ENCODE results near the gene TIMP2.

Gene TIMP2

DNA sequence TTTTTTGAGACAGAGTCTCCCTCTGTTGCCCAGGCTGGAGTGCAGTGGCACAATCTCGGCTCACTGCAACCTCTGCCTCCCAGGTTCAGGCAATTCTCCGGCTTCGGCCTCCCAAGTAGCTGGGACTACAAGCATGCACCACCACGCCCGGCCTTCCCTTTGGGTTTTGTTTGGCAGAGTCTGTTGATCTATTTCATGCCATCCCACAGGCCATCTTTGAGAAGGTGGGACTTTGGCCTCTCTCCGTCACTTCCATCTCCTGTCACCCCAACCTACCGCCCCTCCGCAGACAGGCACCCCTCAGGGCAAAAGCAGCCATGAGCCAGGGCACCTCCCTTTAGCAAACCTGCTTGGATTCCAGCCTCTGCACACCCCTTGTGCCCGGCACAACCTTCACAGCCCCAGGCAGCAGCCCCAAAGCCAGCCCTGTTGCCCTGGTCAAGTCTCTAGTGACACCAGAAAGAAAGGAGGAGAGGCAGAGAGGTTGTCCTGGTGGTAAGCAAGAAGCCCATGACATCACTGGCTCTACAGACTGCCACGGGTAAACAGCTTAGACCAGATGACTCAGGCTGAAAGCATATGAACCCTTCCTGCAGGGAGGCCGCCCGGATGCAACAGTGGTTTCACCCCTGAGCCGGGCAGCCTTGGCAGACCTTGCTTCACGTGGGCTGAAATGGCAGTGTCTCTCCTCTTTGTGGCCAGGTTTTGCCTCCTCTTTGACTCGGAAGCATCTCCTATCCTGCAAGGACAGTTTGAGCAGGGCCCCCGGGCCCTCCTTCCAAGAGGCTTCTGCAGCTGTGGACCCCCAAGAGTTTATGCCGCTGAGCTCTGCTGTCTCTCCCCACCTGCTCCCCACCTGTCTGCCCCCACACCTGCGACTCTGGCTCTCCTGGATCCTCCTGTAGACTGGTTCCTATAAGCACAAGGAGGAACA, 8.1 kb upstream of the TIMP2 start:
- peak overlapping the region; percentile 67 for H2AFZ ChIP-seq (ENCODE audit: low read depth)
- no peaks in the 10 kb centered on the region for H3K79me2 ChIP-seq (ENCODE audit: insufficient read depth, low read depth)
- H3K36me3 ChIP-seq (ENCODE audit: insufficient read depth): no peaks in the 10 kb centered on the region
- no peaks in the 10 kb centered on the region for H3K27me3 ChIP-seq (ENCODE audit: insufficient read depth, low read depth)
- H4K20me1 ChIP-seq (ENCODE audit: insufficient read depth): no peaks in the 10 kb centered on the region
- peak overlapping the region; percentile 11; the same call in 1 of the 2 replicates for H3K9ac ChIP-seq
- H3K4me1 ChIP-seq (ENCODE audit: low read depth, poor library complexity, severe bottlenecking): peaks cover 18% of the 10 kb centered on the region
- H3K4me3 ChIP-seq (IDR thresholded peaks at IDR 0.05; ENCODE audit: insufficient read depth, low read depth, low read length): no peak overlapping the region
- H3K4me2 ChIP-seq: peak overlapping the region; percentile 29; the same call in 1 of the 2 replicates
- H3K27ac ChIP-seq: peak overlapping the region; percentile 40; the same call in 1 of the 2 replicates
- TF ChIP-seq, protein P1, sequence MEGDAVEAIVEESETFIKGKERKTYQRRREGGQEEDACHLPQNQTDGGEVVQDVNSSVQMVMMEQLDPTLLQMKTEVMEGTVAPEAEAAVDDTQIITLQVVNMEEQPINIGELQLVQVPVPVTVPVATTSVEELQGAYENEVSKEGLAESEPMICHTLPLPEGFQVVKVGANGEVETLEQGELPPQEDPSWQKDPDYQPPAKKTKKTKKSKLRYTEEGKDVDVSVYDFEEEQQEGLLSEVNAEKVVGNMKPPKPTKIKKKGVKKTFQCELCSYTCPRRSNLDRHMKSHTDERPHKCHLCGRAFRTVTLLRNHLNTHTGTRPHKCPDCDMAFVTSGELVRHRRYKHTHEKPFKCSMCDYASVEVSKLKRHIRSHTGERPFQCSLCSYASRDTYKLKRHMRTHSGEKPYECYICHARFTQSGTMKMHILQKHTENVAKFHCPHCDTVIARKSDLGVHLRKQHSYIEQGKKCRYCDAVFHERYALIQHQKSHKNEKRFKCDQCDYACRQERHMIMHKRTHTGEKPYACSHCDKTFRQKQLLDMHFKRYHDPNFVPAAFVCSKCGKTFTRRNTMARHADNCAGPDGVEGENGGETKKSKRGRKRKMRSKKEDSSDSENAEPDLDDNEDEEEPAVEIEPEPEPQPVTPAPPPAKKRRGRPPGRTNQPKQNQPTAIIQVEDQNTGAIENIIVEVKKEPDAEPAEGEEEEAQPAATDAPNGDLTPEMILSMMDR (conservative IDR thresholded peaks at IDR 0.05; ENCODE audit: low read depth, low read length): no peak

DNA sequence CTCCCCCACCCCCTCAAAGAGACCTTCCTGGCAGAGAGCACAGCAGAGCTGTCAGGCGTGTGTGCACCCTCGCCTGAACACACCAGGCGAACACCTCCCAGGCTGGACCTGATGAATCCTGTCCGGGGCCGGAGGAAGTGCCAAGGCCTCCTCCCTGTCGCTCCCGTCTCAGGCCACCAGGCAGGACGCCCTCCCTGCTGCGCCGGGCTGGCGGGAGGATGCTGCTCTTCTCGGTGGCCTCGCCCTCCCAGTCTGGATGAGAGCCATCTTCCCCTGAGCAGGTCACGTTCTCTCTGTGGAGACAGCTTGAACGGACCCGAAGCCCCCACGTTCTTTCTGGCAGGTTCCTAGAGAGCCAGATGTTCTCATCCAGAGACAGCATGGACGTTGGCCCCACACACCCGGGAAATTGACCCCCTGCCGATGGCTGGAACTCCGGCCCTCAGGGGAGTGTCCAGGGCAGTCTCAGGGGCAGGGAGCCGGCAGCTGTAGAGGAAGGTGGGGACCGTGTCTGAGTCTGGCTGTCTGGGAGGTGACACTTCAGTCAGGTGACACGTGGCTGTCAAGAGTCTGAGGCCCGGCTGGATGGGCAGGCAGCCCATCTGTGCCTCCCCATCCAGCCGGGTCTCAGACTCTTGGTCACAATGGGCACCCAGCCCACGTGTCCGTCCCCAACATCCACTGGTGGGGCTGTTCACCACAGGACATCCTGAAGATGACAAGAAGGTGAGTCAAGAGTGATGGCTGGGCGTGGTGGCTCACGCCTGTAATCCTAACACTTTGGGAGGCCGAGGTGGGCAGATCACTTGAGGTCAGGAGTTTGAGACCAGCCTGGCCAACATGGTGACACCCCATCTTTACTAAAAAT, 5.0 kb upstream of the TIMP2 start:
- H4K20me1 ChIP-seq (ENCODE audit: insufficient read depth): no peaks in the 10 kb centered on the region
- H2AFZ ChIP-seq (ENCODE audit: low read depth): no peak overlapping the region
- H3K9ac ChIP-seq: no peak overlapping the region
- no peak overlapping the region for H3K4me3 ChIP-seq (IDR thresholded peaks at IDR 0.05; ENCODE audit: insufficient read depth, low read depth, low read length)
- H3K27ac ChIP-seq: no peak overlapping the region
- H3K79me2 ChIP-seq (ENCODE audit: insufficient read depth, low read depth): no peaks in the 10 kb centered on the region
- H3K27me3 ChIP-seq (ENCODE audit: insufficient read depth, low read depth): no peaks in the 10 kb centered on the region
- H3K4me2 ChIP-seq: no peak overlapping the region
- TF ChIP-seq, protein P1 (conservative IDR thresholded peaks at IDR 0.05; ENCODE audit: low read depth, low read length): no peak
- H3K4me1 ChIP-seq (ENCODE audit: low read depth, poor library complexity, severe bottlenecking): peaks cover 25% of the 10 kb centered on the region
- H3K36me3 ChIP-seq (ENCODE audit: insufficient read depth): no peaks in the 10 kb centered on the region

DNA sequence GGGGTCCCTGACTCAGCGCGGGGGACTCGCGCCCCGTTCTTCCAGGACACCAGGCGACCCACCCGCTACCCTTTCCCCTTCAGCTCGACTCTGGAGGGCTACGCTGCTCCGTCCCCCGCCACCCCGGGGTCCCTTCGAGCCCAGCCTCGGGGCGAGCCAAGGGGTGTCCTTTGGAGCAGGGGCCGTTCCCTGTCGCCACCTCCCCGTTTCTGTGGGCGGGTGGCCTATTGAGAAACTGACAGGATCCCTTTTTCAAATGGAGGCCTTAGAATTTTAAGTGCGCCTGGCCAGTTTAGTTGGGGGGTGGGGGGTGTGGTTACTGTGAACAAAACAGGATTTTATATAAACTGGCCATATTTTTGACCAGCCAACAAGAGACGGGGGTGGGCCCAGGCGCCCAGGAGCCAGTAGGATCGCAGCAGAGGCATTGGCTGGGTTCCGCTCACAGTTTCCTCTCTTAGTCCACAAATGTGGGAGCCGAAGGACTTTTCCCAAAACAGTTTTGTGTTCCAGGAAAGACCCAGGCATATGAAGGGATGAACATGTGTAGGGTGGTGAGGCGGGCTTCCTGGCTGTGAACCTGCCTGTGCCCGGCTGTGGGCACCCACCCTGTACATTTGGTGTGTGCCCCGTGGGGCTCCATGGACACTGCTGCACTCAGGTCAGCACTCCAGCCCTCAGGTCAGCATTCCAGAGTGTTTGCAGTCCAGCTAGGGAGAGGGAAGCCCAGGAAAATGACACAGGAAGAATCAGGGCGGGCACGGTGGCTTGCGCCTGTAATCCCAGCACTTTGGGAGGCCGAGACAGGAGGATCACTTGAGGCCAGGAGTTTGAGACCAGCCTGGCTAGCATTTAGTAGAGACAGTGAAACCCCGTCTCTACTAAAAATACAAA, 722 bp upstream of the TIMP2 start:
- peaks cover 32% of the 10 kb centered on the region for H3K79me2 ChIP-seq (ENCODE audit: insufficient read depth, low read depth)
- H3K4me1 ChIP-seq (ENCODE audit: low read depth, poor library complexity, severe bottlenecking): peaks cover 26% of the 10 kb centered on the region
- no peaks in the 10 kb centered on the region for H4K20me1 ChIP-seq (ENCODE audit: insufficient read depth)
- H3K27me3 ChIP-seq (ENCODE audit: insufficient read depth, low read depth): no peaks in the 10 kb centered on the region
- H3K4me3 ChIP-seq (IDR thresholded peaks at IDR 0.05; ENCODE audit: insufficient read depth, low read depth, low read length): no peak overlapping the region
- H2AFZ ChIP-seq (ENCODE audit: low read depth): peak overlapping the region; percentile 88
- H3K4me2 ChIP-seq: peak overlapping the region; percentile 93
- H3K9ac ChIP-seq: peak overlapping the region; percentile 76
- TF ChIP-seq, protein P1 (conservative IDR thresholded peaks at IDR 0.05; ENCODE audit: low read depth, low read length): no peak
- H3K36me3 ChIP-seq (ENCODE audit: insufficient read depth): no peaks in the 10 kb centered on the region
- H3K27ac ChIP-seq: peak overlapping the region; percentile 43; the same call in 1 of the 2 replicates

Measured in KMS-11 (cell line).